HG03039 (cell line): ENCODE measurements around the gene CSTPP1.

Experiments used
- ATAC-seq: cut with Tn5 transposase; IDR thresholded peaks from one replicate; pipeline ENCODE4 v1.9.1; 2021; ENCODE audit warnings: mild to moderate bottlenecking, moderate library complexity; ENCODE audit not compliant: unreplicated experiment

Gene CSTPP1, protein sequence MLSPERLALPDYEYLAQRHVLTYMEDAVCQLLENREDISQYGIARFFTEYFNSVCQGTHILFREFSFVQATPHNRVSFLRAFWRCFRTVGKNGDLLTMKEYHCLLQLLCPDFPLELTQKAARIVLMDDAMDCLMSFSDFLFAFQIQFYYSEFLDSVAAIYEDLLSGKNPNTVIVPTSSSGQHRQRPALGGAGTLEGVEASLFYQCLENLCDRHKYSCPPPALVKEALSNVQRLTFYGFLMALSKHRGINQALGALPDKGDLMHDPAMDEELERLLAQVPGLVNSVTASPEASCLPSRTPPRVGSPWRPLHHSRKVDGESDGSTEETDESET

DNA sequence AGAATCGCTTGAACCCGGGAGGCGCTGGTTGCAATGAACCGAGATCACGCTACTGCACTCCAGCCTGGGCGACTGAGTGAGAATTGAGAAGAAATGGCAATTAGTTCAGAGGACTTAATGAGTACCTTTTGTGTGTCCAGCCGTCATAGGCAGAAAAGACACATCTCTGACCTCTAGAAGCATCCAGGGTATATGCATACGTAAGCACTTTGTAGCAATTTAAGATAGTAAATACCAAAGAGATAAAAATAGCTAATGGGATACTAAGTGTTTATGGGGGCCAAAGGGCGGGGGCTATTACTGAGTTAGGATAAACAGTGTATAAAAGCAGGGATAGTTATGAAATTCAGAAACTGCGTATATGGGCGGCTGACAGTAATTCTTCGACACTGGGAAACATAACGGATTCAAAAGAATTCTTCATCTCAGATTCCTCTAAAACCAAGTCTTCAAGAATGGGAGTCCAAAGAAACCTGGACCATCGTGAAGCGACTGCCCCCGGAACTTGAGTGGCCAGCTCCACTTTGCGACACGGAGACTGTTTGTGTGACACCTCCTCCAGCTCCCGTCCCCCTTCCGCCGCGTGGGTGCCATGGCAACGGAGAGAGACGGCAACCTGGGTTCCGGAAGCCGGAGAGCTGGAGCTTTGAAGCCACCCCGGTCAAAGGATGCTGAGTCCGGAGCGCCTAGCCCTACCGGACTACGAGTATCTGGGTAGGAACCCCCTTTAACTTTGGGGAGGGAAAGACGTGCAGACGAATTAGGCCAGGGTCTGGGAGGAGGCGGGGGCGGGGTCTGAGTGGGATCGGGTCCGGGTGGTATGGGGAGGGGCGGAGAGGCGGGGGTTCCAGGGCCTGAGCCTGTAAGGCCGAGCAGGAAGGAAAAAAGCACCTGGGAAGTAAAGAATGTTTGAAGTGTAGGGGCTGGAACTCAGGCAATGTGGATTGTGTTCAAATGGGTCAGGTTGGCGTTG, at the start of gene CSTPP1:
CSTPP1 (plus strand) TSS at position 624 of the 973 bp plus-strand sequence; CDS start at position 669, 45 bp downstream.
- peak; percentile 90 for ATAC-seq

DNA sequence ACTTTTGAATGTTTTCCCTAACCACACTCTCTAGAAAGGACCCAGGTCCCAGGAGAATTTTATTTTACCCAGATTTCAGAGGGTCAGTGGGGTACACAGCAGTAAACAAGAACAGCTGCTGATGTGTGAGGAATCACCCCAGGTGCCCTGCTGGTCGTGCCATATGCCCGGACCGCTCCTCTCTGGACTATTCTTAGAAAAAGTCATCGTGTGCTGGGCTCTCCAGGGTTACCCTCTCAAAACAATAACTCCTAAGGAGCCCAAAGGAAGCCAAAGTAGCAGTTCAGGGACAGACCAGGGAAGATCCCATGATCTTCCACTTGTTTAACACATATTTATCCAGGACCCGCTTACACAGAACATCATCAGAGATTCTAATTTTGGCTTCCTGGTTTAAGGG, 47.9 kb upstream of the CSTPP1 start:
- ATAC-seq: no peak

DNA sequence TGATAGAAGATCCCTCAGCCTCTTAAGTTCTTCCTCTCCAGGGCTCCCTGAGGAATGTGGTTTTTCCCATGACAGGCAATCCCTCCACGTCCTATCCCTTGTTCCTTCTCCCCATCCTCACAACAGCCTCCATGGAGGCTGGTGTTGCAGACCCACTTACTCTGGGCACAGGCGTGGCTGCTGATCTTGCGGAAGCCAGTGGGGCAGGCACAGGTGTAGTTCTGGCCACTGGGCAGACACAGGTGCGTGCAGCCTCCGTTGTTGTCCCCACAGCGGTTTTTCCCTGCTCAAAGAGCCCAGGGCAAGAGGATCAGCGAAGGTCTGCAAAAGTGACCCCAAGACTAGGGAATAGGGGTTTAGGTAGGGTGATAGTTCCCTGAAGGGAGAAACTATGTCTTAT, 47.3 kb upstream of the CSTPP1 start:
- no peak for ATAC-seq

DNA sequence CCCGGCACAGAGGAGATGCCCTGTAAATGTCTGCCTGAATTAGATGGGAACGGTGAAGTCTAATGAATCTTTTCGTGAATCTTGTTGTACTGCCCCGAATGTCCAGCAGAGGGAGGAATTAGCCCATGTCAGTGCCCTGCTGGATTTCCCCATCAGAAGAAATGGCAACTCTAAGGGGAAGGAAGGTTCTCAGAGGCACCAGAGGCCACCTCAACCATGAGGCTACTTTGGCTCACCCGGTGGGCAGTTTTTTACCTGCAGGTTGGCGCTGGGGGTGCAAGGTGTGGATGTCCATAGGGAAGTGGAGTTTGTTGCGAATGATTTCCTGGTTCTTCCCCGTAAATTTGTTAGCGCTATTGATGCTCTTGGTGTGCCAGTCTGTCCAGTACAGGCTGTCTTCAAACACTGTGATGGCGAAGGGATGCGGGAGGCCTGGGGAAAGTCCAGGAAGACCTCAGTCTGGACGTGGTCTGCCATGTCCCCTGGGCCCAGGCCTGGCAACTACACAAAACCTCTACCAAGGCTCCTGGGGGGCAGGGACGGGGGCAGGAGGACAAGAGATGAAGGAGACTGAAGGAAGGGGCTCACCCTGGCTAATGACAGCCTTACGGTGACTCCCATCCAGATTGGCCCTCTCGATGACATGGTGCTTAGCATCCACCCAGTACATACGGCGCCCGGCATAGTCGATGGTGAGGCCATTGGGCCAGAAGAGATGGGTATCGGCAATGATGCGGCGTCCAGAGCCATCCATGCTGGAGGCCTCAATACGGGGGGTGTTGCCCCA, 46.7 kb upstream of the CSTPP1 start:
- ATAC-seq: no peak

DNA sequence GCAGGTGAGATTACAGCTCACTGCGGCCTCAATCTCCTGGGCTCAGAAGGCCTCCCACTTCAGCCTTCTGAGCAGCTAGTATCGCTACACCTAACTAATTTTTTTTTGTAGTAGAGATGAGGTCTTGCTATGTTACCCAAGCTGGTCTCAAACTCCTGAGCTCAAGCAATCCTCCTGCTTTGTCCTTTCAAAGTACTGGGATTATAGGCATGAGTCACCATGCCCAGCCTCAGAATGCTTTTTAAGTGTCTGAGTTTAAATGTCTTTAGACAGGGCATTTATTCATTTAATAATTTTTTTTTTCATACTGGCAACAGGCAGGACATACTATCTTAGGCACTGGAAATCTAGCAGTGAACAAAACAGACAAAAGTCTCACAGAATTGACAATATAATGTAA, 45.9 kb upstream of the CSTPP1 start:
- ATAC-seq: no peak

DNA sequence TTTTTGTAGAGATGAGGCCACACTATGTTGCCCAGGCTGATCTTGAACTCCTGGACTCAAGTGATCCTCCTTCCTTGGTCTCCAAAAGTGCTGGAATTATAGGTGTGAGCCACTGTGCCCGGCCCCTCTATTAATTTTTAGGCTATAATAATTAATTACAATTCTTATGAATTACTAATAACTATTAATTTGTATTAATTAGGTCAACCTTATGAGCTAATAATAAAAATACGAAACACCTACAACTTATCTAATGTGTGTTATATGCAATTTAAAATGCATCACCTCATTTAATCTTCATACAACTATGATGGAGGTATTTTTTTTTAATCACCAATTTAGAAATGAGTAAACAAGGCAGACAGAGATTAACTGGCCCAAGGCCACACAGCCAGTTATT, 44.5 kb upstream of the CSTPP1 start:
- ATAC-seq: no peak

DNA sequence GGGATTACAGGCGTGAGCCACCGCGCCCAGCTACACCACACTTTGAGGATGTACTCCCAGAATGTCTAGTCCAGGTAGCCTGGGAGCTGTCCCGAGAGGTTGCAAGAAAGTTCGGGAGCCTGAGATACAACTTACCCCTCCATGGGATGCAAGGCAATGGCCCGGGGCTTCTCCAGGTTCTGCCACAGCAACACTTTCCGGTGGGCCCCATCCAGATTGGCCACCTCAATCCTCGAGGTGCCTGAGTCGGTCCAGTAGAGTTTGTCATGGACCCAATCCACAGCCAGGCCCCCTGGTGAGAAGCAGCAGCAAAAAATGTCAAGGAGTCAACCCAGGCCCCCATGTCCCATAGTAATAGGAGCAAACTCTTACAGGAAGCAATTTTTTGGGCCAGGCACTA, 43.7 kb upstream of the CSTPP1 start:
- no peak for ATAC-seq

DNA sequence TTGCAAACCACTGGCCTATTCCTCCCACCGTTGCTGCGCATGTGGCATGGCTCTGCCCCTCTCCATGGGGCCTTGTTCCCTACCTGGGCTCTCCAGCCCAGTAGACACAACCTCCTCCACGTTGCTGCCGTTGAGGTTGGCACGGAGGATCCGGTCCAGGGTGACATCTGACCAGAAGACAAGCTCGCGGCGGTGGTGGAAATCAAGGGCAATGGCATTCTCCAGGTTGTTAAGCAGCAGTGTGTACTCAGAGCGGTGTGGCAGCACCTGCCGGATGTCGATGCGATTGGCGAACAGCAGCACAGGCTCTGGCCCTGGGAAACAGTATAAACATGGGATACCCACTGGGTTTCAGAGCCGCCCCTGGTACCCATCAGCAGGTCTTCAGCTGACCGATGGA, 42.1 kb upstream of the CSTPP1 start:
- no peak for ATAC-seq

DNA sequence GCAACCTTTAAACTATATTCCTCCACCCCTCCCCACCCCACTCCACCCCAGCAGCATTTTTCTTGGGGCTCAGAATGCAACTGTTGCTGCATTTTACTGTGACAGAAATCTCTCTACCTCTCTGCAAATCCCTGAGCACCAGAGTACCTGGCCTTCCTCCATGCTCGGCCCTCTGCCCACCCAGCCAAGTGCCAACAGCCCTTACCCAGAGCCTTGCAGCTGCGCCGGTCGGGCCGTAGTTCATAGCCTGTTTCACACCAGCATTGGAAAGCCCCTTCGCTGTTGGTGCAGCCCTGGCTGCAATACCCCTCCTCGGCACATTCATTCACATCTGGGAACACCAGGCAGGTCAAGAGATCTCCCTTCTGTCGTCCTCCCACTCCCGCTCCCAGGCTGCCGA, 41.6 kb upstream of the CSTPP1 start:
- no peak for ATAC-seq

DNA sequence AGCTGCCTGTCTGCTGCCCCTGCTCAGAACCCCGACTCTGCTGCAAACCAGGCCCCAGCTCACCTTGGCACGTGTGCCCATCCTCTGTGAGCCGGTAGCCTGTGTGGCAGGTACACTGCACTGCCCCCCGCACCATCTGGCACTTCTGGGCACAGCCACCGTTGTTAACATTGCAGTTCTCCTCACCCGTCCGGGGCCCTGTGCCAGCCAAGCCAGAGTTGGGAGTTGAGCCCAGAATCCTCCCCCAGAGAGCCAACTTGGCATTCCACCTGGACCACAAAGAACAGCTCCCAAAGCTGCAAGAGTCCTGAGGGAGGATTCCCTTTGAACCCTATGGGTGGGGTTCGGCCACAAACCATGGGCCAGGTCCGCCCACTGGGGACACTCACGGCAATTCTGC, 40.7 kb upstream of the CSTPP1 start:
- no peak for ATAC-seq

DNA sequence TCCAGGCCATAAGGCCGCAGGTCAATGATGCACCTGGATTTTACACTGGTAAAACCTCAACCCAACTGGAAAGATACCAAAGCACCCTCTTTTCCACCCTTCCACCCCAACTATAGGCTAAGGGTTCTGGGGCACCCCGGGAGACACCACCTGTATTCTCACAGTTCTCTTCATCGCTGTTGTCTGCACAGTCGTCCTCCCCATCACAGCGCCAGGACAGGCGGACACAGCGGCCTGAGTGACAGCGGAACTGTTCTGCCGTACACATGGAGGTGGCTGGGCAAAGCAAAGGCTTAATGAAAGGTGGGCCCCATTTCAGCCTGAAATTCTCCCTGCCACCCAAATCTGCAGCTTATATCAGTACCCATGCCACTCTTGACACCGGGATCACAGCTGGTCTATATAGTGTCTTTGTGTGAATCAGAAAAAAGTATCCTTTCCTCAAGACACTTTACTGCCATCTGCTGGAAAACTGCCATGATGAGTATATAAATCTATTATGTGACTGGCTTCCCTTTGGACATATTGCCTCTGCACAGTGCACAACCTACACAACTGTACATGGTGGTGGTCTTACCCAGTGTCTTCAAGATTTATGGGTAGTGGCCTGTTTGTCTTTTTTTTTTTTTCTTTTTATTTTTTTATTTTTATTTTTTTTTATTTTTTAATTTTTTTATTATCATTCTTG, 39.7 kb upstream of the CSTPP1 start:
- no peak for ATAC-seq

DNA sequence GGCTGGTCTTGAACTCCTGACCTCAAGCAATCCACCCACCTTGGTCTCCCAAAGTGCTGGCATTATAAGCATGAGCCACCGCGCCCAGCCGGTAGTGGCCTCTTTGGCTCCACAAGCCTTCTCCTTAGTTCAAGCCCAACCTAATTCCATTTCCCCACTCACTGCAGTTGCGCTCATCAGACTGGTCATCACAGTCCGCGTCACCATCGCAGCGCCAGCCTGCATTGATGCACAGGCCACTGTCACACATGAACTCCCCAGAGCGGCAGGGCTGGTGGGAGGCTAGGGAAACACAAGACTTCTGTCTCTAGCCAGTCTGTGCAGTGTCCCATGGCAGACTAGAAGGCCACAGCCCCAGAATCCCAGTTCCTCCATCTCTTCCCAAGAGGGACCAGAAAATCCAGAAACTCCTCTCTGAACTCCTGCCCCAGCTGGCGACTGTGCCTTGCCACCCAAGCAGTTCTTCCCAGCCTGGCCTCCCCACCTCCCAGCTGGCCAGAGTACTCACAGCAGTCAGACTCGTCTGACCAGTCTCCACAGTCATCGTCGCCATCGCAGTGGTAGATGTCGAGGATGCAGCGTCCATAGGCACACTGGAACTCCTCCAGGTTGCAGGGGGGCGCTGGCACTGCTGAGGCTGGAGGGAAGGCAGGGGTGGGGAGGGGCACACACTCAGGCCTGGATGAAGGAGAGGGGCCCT, 38.0 kb upstream of the CSTPP1 start:
- no peak for ATAC-seq

DNA sequence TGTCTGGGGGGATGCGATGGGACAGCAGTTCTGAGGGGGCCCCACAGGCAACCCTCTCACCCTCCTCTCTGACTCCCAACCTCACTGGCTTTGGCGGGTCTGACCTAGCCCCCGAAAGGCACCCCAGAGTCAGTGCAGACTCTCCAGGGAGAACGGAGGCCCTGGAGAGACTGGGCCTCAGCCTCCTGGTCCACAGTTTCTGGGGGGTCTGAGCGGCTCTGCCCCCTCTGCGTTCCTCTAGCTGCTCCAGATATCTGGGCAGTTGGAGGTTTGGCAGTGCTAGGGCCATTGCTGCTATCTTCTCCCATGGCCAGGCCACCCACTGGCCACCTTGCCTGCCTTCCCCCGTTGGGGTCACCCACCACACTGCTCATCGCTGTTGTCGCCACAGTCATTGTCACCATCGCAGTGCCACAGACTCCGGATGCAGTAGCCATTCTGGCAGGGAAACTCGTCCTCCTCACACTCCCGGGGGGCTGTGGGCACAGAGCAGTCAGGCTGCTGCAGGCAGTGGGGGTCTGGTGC, 37.0 kb upstream of the CSTPP1 start:
- no peak for ATAC-seq

DNA sequence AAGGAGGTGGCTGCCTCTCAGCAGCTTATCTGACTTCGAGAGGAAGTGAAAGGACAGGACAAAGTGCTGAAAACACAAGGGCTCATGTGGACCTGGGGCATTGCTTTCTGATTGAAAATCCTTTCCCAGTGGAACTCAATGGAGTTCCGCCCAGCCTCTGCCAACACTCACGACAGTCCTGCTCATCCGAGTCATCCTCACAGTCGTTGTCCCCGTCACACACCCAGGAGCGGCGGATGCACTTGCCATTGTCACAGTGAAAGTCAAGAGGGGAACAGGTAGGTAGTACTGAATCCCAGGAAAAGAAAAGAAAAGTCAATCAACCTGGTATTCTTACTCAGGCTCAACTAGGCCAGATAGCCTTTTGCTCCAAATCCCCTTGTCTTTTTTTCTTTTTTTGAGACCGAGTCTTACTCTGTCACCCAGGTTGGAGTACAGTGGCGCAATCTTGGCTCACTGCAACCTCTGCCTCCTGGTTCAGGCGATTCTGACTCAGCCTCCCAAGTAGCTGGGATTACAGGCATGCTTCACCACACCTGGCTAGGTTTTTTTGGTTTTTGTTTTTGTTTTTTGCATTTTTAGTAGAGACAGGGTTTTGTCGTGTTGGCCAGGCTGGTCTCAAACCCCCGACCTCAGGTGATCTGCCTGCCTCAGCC, 36.3 kb upstream of the CSTPP1 start:
- ATAC-seq: no peak

DNA sequence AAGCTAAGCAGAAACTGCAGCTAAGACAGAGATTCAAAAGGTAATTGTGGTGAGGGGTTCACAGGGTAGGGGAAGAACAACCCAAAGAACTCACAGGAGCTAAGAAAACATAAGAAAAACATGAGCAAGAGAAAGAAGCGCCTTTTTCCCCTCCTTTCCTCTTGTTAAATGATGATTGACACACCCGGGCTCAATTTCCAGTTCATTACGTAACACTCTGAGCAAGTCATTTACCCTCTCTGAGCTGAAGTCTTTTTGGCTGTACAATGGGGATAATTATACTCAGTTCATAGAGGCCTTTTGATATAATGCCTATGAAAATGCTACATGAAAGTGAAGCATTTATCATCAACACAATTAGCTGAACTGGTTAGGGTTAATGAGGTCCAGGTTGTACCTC, 35.4 kb upstream of the CSTPP1 start:
- no peak for ATAC-seq

DNA sequence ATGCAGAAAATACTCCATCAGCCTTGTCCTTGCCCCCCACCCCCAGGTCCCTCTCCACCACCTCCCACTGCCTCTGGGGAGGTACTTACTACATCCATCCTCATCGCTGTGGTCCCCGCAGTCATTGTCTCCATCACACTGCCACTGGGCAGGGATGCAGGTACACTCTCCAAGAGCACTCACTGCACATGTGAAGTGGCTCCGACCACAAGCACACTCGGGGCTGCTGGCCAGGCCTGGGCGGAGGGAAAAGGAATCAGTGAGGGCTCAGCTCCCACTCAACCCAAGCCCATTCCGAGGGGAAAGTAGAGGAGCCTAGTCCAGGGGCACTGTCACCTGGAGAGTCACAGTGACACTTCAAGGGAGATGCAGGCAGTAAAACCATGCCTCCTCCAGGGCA, 33.9 kb upstream of the CSTPP1 start:
- no peak for ATAC-seq

DNA sequence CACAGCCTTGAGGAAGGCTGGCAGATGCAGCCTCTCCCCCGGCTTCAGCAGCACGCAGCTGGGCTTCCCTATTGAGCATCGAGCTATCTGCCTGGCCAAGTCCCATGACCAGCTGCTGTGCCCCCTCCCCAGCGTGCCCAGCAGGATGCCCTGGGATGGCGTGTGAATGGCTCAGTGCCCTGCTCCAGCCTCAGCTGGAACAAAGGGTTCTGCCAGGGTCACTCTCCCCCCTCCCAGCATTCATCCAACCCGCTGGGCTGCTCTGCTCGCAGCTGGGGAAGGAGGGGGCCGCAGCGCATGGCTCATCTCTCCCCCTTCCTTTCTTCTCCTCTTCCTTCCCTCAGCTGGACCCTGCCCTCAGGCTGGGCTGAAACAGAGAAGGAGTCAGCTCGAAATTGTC, 32.7 kb upstream of the CSTPP1 start:
- ATAC-seq: no peak

DNA sequence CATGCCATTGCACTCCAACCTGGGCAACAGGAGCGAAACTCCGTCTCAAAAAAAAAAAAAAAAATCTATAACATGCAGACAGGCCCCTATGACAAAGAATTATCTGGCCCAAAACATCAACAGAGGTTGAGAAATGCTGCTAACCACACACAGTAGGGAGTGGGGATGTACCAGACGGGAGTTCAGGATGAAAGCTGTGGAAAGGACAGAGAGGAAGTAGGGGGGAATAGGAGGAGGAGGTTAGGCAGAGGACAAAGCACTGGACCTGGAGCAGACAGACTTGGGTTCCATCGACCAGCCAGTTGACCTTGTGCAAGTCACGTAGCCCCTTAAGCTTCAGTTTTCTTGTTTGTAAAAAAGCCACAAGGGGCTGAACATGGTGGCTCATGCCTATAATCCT, 30.8 kb upstream of the CSTPP1 start:
- ATAC-seq: no peak

DNA sequence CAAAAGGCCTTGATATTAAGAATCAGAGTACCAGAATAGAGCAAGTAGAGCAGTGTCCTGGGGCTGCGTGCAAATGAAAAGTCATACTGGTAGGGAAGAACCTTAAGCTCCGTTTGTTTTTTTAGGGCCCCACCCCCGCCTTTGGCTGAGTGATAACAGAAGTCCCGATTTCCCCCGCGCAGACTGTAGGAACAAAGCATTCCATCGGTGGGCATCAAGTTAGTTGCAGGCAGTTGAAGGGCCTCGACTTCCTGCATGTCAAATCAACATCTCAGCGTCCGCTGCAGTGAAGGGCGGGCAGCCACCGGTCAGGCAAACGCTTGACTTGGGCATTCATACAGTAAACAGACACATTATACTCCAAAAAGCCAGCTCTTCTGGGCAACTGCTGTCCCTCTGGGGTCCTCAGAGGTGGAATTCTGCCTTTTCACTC, 29.9 kb upstream of the CSTPP1 start:
- ATAC-seq: no peak
